ENCODE results near the gene CFAP58. TPM values are rescaled to one million over a fixed set of nuclear protein-coding genes. Genes with fewer than 3 reads are reported as not detected.

Gene CFAP58
- total and polyA plus RNA-seq, 2 donors (not counting 1 experiment from before 2014, with no cell fraction given), result not detected

- DNase-seq (no peak), ATAC-seq (ENCODE audit: low read depth) (no peak)
- H3K4me1 ChIP-seq (ENCODE audit: control insufficient read depth in 2 of 2, insufficient read depth in 2 of 2, low read length in 2 of 2), result no peaks in the 10 kb centered on the region
- ChIA-PET POLR2A (no interaction called here), CTCF (no interaction called here)
- intact Hi-C loops (cut with micrococcal nuclease), result no loop called here
- peaks cover 0 to 1% (median 0%) of the 10 kb centered on the region in 3 donors for H3K9me3 ChIP-seq (ENCODE audit: control extremely low read depth in 1 of 3, control insufficient read depth in 2 of 3, insufficient read depth in 1 of 3, low read length in 2 of 3)
- no peak overlapping the region for H3K4me3 ChIP-seq (ENCODE audit: control extremely low read depth in 1 of 5, extremely low read depth in 1 of 5, insufficient read depth in 1 of 5, low read depth in 2 of 5, low read length in 4 of 5)
- Mint-ChIP-seq H3K27me3 (peaks cover 38% of the 10 kb centered on the region), H3K9me3 (ENCODE audit: insufficient read depth) (no peaks in the 10 kb centered on the region), H3K4me1 (no peaks in the 10 kb centered on the region), H3K27ac (no peak overlapping the region), H3K4me3 (no peak overlapping the region)
- H3K9ac ChIP-seq (ENCODE audit: low read length), result no peak overlapping the region
- no peak overlapping the region for H3K27ac ChIP-seq (ENCODE audit: low read length in 2 of 2)
- no peak overlapping the region for H2AFZ ChIP-seq (ENCODE audit: insufficient read depth, low read depth, low read length, poor library complexity, severe bottlenecking)
- H3K4me2 ChIP-seq (replicated peaks; ENCODE audit: low read depth, low read length, poor library complexity, severe bottlenecking), result no peak overlapping the region
- no peak for TF ChIP-seq CTCF (IDR thresholded peaks at IDR 0.05)
- no peak for TF ChIP-seq EZH2 (IDR thresholded peaks at IDR 0.05; ENCODE audit: borderline replicate concordance, insufficient read depth, low read depth, low read length, poor library complexity, severe bottlenecking)
- H3K27me3 ChIP-seq (replicated peaks in 1 of 4; ENCODE audit: control extremely low read depth in 1 of 4, control insufficient read depth in 3 of 4, insufficient read depth in 4 of 4, low read length in 3 of 4), result peaks cover 0 to 5% (median 0%) of the 10 kb centered on the region in 4 experiments
- WGBS (ENCODE audit: insufficient coverage), result 100% methylated on average over 1 of the region's 8 CpGs
- no peaks in the 10 kb centered on the region for H4K20me1 ChIP-seq (ENCODE audit: control insufficient read depth, insufficient read depth, low read length, poor library complexity, severe bottlenecking)
- no peaks in the 10 kb centered on the region for H3K79me2 ChIP-seq (ENCODE audit: control insufficient read depth, insufficient read depth, low read length)
- no peaks in the 10 kb centered on the region for H3K36me3 ChIP-seq (replicated peaks in 1 of 2; ENCODE audit: control extremely low read depth in 1 of 2, control insufficient read depth in 1 of 2, extremely low read depth in 1 of 2, insufficient read depth in 2 of 2, low read length in 1 of 2)
Measured at GRCh38 chr10:104403636-104404035, 50.0 kb downstream of the CFAP58 start.

GRCh38 chr10:104406715-104407650 is 53.4 kb downstream of the CFAP58 start:
- H3K9me3 ChIP-seq (ENCODE audit: control extremely low read depth in 1 of 3, control insufficient read depth in 2 of 3, insufficient read depth in 1 of 3, low read length in 2 of 3), result peaks cover 0 to 1% (median 0%) of the 10 kb centered on the region in 3 donors
- H3K27ac ChIP-seq (ENCODE audit: low read length in 2 of 2), result no peak overlapping the region
- H3K79me2 ChIP-seq (ENCODE audit: control insufficient read depth, insufficient read depth, low read length), result no peaks in the 10 kb centered on the region
- Mint-ChIP-seq H3K9me3 (ENCODE audit: insufficient read depth) (no peaks in the 10 kb centered on the region), H3K27me3 (peaks cover 35% of the 10 kb centered on the region), H3K27ac (no peak overlapping the region), H3K4me1 (no peaks in the 10 kb centered on the region), H3K4me3 (no peak overlapping the region)
- intact Hi-C loops (cut with micrococcal nuclease), result no loop called here
- no peak overlapping the region for H2AFZ ChIP-seq (ENCODE audit: insufficient read depth, low read depth, low read length, poor library complexity, severe bottlenecking)
- ATAC-seq (ENCODE audit: low read depth) (no peak), DNase-seq (no peak)
- 20% methylated on average over 4 of the region's 7 CpGs for WGBS (ENCODE audit: insufficient coverage)
- peaks cover 0 to 5% (median 0%) of the 10 kb centered on the region in 4 experiments for H3K27me3 ChIP-seq (replicated peaks in 1 of 4; ENCODE audit: control extremely low read depth in 1 of 4, control insufficient read depth in 3 of 4, insufficient read depth in 4 of 4, low read length in 3 of 4)
- TF ChIP-seq EZH2 (IDR thresholded peaks at IDR 0.05; ENCODE audit: borderline replicate concordance, insufficient read depth, low read depth, low read length, poor library complexity, severe bottlenecking) (no peak), CTCF (IDR thresholded peaks at IDR 0.05) (peak; percentile 12)
- ChIA-PET POLR2A (no interaction called here), CTCF (no interaction called here)
- H4K20me1 ChIP-seq (ENCODE audit: control insufficient read depth, insufficient read depth, low read length, poor library complexity, severe bottlenecking), result no peaks in the 10 kb centered on the region
- no peak overlapping the region for H3K9ac ChIP-seq (ENCODE audit: low read length)
- H3K4me2 ChIP-seq (replicated peaks; ENCODE audit: low read depth, low read length, poor library complexity, severe bottlenecking), result no peak overlapping the region
- no peak overlapping the region for H3K4me3 ChIP-seq (ENCODE audit: control extremely low read depth in 1 of 5, extremely low read depth in 1 of 5, insufficient read depth in 1 of 5, low read depth in 2 of 5, low read length in 4 of 5)
- no peaks in the 10 kb centered on the region for H3K36me3 ChIP-seq (replicated peaks in 1 of 2; ENCODE audit: control extremely low read depth in 1 of 2, control insufficient read depth in 1 of 2, extremely low read depth in 1 of 2, insufficient read depth in 2 of 2, low read length in 1 of 2)
- no peaks in the 10 kb centered on the region for H3K4me1 ChIP-seq (ENCODE audit: control insufficient read depth in 2 of 2, insufficient read depth in 2 of 2, low read length in 2 of 2)

Measured in B cell (primary cell).